ENCODE results near the gene FGF8. TPM values are rescaled to one million over a fixed set of nuclear protein-coding genes. Genes with fewer than 3 reads are reported as not detected.
A peak's percentile ranks its signal among the peaks of the same experiment; 100 is the strongest.

The FGF8 gene
- total and polyA plus RNA-seq, 9 of the 15 experiments (the other 6 are each of a cell fraction or from before 2014, with no cell fraction given): 0.13 to 0.82 (median 0.37) TPM; not detected in 5

GRCh38 chr10:101780818-101781654 lies 5.1 kb upstream of the FGF8 start (continued):
- no peak for TF ChIP-seq HMGXB4 (CRISPR knock-in tag; IDR thresholded peaks at IDR 0.05)
- TF ChIP-seq ZNF76 (CRISPR knock-in tag; IDR thresholded peaks at IDR 0.05; ENCODE audit: borderline replicate concordance): no peak
- TF ChIP-seq REST (IDR thresholded peaks at IDR 0.05; ENCODE audit: borderline replicate concordance): peak; percentile 88
- TF ChIP-seq REST (CRISPR knock-in tag; IDR thresholded peaks at IDR 0.05; ENCODE audit: low read depth): no peak
- peak; percentile 45; the same call in 1 of the 2 replicates for TF ChIP-seq CC2D1A (IDR thresholded peaks at IDR 0.05)
- no peak for TF ChIP-seq ZNF75A (CRISPR knock-in tag; IDR thresholded peaks at IDR 0.05)
- TF ChIP-seq SNIP1 (IDR thresholded peaks at IDR 0.05; ENCODE audit: low read depth): no peak
- no peak for TF ChIP-seq ZNF655 (CRISPR knock-in tag; IDR thresholded peaks at IDR 0.05)
- no peak for TF ChIP-seq MYBL2 (IDR thresholded peaks at IDR 0.05; ENCODE audit: low read depth)
- no peak for TF ChIP-seq MYBL2 (CRISPR knock-in tag; IDR thresholded peaks at IDR 0.05; ENCODE audit: borderline replicate concordance)
- TF ChIP-seq ZNF384 (IDR thresholded peaks at IDR 0.05; ENCODE audit: low read depth, low read length): 0 out of 2 replicates have a peak, but pooled peaks have one; percentile 13
- TF ChIP-seq ARID2 (IDR thresholded peaks at IDR 0.05): peak; percentile 69; the same call in 1 of the 2 replicates
- peak; percentile 84 for TF ChIP-seq SMC3 (conservative IDR thresholded peaks at IDR 0.05; ENCODE audit: insufficient read depth, low read depth, low read length)
- TF ChIP-seq NKRF (IDR thresholded peaks at IDR 0.05; ENCODE audit: borderline replicate concordance): no peak

All from K562 (cell line).